ENCODE measurements around the gene BANF2. TPM values are rescaled to one million over a fixed set of nuclear protein-coding genes. Genes with fewer than 3 reads are reported as not detected.

The BANF2 gene
- total RNA-seq, 4 donors from 2014 or later = not detected

DNA sequence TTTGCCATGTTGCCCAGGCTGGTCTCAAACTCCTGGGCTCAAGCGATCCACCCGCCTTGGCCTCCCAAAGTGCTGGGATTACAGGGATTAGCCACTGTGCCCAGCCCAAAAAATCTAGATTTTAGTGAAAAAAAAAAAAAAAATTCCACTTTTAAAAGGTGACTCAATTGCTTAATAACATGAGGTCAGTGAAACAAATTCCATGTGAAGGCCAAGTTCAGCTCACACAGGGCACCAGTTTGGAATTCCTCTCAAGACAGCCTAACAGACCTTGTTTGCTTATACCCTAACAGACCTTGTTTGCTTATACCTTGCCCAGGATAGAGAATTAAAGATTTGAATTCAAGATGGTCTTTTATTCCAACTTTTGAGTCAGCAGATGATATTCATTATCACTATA lies 22.8 kb upstream of the BANF2 start:
- peaks cover 0 to 28% (median 0%) of the 10 kb centered on the region in 3 donors for H3K36me3 ChIP-seq
- TF ChIP-seq, protein P1, sequence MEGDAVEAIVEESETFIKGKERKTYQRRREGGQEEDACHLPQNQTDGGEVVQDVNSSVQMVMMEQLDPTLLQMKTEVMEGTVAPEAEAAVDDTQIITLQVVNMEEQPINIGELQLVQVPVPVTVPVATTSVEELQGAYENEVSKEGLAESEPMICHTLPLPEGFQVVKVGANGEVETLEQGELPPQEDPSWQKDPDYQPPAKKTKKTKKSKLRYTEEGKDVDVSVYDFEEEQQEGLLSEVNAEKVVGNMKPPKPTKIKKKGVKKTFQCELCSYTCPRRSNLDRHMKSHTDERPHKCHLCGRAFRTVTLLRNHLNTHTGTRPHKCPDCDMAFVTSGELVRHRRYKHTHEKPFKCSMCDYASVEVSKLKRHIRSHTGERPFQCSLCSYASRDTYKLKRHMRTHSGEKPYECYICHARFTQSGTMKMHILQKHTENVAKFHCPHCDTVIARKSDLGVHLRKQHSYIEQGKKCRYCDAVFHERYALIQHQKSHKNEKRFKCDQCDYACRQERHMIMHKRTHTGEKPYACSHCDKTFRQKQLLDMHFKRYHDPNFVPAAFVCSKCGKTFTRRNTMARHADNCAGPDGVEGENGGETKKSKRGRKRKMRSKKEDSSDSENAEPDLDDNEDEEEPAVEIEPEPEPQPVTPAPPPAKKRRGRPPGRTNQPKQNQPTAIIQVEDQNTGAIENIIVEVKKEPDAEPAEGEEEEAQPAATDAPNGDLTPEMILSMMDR (IDR thresholded peaks at IDR 0.05) = no peak
- TF ChIP-seq POLR2A (IDR thresholded peaks at IDR 0.05) = no peak
- no peaks in the 10 kb centered on the region for H3K27me3 ChIP-seq
- DNase-seq = no peak
- H3K4me3 ChIP-seq = no peak overlapping the region
- H3K27ac ChIP-seq = no peak overlapping the region
- H3K4me1 ChIP-seq = peaks cover 0 to 26% (median 2%) of the 10 kb centered on the region in 4 donors
- H3K9me3 ChIP-seq = no peaks in the 10 kb centered on the region

DNA sequence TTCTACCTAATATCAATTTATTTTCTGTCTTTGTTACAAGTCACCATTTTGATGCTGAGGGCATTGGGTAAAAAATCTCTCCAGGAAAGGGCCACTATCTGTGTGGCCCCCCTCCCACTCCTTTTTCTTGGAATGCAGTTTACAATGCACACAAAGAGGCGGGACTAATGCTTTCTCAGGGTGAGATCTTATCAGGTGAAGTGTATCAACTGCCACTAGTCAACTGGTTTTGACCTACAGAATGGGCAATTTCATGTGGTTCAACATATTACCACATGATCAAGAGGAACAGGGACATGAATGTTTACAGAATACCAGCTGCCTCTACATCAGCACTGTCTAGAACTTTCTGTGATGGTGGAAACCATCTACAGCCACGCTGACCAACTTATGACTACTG lies 21.5 kb upstream of the BANF2 start:
- TF ChIP-seq POLR2A (IDR thresholded peaks at IDR 0.05) = no peak
- TF ChIP-seq, protein P1 (IDR thresholded peaks at IDR 0.05) = no peak
- H3K4me1 ChIP-seq = peaks cover 0 to 34% (median 2%) of the 10 kb centered on the region in 4 donors
- no peaks in the 10 kb centered on the region for H3K9me3 ChIP-seq
- no peak overlapping the region for H3K4me3 ChIP-seq
- H3K27ac ChIP-seq = no peak overlapping the region
- no peak for DNase-seq
- peaks cover 0 to 28% (median 0%) of the 10 kb centered on the region in 3 donors for H3K36me3 ChIP-seq
- H3K27me3 ChIP-seq = no peaks in the 10 kb centered on the region

DNA sequence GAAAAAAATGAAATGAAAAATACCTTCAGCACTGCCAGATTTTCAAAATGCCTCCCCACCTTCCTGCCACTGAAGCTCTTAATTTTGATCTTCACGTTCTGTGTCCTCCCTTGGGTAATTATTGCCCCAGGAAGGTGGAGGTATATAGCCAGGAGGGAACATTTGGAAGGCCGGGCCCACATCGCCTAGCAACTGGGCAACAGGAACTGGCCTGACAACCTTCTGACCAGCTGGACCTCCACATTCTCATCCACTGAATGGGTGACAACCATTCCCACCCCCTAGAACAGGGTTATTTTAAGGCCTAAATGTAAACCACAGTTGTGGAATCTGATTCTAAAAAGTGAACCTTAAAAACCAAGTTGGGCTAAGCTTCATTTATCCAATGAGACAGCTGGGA lies 20.9 kb upstream of the BANF2 start:
- peaks cover 0 to 28% (median 0%) of the 10 kb centered on the region in 3 donors for H3K36me3 ChIP-seq
- no peak for DNase-seq
- H3K4me3 ChIP-seq = no peak overlapping the region
- TF ChIP-seq, protein P1 (IDR thresholded peaks at IDR 0.05) = no peak
- TF ChIP-seq POLR2A (IDR thresholded peaks at IDR 0.05) = no peak
- no peaks in the 10 kb centered on the region for H3K9me3 ChIP-seq
- H3K27ac ChIP-seq = peak overlapping the region in 1 of 4 donors; percentile 99
- no peaks in the 10 kb centered on the region for H3K27me3 ChIP-seq
- peaks cover 0 to 39% (median 2%) of the 10 kb centered on the region in 4 donors for H3K4me1 ChIP-seq

DNA sequence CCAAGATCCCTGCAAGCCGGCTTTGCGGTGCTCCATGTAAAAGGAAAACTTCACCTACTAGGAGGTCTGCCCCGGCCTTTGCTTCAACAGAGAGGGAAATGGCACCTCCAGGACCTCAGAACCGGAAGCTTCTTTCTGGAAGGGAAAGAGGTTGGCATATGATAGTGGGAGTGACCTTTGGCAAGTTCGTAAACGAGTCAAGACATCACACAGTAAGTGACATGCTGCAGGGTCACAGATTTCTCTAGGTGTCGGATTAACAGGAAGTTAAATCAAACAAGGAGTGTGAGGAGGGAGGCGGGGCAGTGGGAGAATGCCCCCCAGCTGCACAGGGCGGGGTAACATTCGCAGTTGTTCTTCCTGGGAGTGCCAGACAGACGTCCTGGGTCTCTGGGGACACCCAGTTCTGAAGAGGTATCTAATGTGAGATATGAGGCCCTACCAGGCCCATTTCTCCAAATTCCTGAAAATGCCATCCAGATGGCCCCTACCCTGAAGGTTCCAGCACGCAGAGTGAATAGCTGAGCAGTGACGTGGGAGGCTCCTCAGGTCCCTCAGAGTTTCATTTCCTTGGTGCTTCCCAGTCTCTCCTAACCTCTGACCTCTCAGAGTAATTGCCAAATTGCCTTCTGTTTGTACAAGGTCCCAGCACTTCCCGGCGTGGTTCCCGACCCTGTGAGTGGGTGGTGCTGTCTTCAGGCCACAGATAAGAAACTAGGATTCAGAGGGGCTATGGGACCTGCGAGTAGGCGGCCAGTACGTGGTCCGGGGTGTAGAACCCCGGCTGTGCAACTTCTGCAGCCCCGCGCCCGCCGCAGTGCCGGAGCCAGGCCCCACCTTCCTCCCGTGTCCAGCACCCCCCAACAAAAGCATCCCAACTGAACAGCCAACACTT lies 19.6 kb upstream of the BANF2 start:
- no peaks in the 10 kb centered on the region for H3K27me3 ChIP-seq
- peak overlapping the region; percentile 91 to 99 (median 94) for H3K27ac ChIP-seq
- peak in 2 of 3 donors; percentile 75 to 80 for DNase-seq
- H3K36me3 ChIP-seq = peaks cover 0 to 28% (median 0%) of the 10 kb centered on the region in 3 donors
- no peaks in the 10 kb centered on the region for H3K9me3 ChIP-seq
- H3K4me3 ChIP-seq = peak overlapping the region; percentile 67 to 99 (median 95)
- TF ChIP-seq, protein P1 (IDR thresholded peaks at IDR 0.05) = no peak
- TF ChIP-seq POLR2A (IDR thresholded peaks at IDR 0.05) = peak in 1 of 2 donors; percentile 52
- H3K4me1 ChIP-seq = peaks cover 0 to 34% (median 2%) of the 10 kb centered on the region in 4 donors

DNA sequence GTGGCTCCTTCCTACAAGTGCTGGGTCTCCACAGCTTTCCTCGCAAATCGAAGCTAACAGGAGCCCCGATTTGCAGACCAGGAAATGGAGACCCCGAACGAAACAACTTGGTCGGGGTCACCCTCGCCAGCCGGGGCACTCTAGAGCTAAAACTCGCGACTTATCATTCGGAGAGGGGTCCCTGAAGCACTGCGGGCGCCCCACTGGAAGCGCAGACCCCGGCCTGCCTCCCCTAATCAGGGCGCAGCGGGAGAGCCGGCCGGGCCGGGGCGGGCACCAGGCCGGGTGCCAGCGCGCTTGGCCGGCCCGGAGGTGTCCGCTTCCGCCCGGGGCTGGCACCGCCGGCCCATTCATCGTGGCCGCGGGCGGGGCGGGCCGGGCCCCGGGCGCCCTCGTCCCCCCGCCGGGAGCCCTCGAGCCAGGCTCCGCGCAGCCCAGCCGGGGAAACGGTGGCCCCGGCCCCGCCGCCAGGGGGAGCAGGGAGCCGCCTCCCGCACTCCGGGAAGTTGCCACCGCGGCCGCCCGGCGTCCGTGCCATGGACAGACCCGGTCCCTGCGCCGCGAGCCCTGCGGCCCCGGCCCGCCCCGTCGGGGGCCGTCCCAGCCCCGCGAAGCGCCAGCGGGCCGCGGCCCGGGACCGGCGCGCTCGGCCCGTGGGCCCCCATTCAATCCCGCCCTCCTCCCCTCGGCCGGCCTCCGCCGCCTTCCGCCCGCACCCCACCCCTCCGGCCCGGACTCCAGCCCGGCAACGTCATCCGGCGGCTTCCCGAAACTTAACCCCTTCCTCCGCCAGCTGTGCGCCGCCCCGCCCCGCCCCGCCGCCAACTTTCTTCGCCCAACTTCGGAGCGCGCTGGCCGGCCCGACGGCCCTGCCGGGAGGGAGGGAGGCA lies 18.7 kb upstream of the BANF2 start:
- Histone ChIP-seq H3K27ac (peak overlapping the region; percentile 91 to 99 (median 94)), H3K4me1 (peaks cover 0 to 26% (median 2%) of the 10 kb centered on the region in 4 donors), H3K27me3 (no peaks in the 10 kb centered on the region), H3K4me3 (peak overlapping the region; percentile 67 to 99 (median 95)), H3K36me3 (peaks cover 0 to 28% (median 0%) of the 10 kb centered on the region in 3 donors), H3K9me3 (no peaks in the 10 kb centered on the region)
- no peak for TF ChIP-seq POLR2A (IDR thresholded peaks at IDR 0.05)
- TF ChIP-seq, protein P1 (IDR thresholded peaks at IDR 0.05) = peak; percentile 61 to 96 (median 88)
- DNase-seq = peak; percentile 71 to 92 (median 88)
